NAMALWA (cell line): ENCODE results near the gene ITGBL1.

Experiments
- DNase-seq: peaks from one replicate; pipeline ENCODE4 v3.0.0-alpha.2; 2015; ENCODE audit warnings: low spot score

Gene ITGBL1

DNA sequence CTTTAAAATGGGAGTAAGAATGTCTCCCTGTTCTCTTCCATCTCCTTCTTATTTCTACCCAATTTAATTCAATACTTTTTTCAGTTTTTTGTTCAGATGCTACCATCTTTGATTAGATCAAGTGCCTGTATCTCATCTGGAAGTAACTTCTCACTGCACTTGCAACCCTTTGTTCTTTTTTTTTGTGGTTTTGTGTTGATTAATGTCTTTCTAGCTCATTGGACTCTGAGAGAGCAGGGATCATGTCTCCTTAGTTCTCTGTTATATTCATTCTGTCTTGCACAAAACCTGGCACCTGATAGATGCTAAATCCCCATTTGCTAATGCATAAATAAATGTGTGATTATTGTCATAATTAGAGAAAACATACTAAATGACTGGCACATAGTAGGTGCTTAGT, 834 bp upstream of the ITGBL1 start:
- DNase-seq, result no peak

DNA sequence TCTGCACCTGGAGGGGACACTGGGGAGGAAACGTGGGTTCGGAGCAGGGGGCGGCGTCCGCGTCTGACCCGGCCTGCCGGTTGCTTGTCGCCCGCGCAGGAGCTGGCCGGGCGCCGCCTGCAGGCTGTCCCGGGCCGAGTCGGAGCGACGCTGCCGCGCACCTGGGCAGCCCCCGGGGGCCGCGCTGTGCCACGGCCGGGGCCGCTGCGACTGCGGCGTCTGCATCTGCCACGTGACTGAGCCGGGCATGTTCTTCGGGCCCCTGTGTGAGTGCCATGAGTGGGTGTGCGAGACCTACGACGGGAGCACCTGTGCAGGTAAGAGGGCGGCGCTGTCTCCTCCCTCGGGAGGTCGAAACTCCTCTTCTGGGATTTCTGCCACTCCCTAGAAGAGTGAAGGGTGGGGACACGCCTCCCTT, 1.3 kb downstream of the ITGBL1 start:
- no peak for DNase-seq

DNA sequence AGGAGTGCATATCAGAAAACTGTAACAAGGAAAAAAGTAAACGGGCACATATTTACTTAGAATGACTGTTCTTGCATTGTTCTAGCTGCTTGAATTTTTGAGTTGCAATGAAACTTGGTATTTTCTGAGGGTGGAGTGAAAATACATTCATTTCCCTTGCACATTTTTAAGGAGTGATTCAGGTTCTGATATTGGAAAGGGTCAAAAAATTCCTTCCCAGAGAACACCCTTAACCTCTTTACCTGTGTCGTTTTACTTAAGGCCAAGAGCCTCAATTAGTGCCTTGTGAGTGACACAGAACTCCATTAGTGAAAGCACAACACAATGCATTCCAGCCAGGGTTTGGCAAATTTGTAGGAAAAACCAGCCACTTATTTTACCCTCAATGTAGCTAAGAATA, 2.3 kb downstream of the ITGBL1 start:
- no peak for DNase-seq

DNA sequence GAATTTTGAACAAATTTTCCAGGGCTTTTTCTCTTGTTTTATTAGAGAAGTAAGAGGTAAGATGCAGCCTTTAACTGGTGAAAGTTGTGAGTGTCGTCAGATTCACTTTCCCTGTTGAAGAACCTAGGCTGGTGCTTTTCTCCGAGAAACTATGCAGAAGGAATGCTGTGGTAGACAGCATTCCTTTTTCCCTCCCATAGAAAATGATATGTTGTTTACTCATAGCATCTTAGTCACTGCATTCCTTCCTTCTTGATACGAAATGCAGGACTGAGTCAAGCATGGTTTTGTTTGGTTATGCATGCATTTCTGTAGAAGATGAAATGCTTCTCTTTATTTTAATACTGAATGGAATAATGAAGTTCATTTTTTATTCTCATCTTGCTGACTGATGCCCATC, 3.4 kb downstream of the ITGBL1 start:
- no peak for DNase-seq

GRCh38 chr13:101457176-101457575, 4.7 kb downstream of the ITGBL1 start:
- no peak for DNase-seq

DNA sequence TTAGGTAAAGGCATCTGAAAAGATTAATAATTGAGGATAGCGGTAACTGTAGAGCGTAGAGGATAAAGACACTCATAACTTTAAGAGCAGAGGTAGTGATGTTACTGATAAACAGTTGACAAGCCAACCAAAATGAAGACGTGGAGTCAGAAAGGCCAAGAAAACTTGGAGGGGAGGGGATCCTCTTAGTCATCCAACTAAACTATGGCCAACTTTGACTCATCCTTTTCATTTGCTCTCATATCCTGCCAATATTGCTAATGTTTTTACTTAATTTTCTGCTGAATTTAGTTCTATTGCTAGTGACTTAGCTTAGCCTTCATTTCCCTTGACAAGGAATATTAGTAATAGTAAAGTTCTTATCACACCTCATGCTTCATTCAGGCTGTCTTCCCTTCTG, 13.4 kb downstream of the ITGBL1 start:
- no peak for DNase-seq

DNA sequence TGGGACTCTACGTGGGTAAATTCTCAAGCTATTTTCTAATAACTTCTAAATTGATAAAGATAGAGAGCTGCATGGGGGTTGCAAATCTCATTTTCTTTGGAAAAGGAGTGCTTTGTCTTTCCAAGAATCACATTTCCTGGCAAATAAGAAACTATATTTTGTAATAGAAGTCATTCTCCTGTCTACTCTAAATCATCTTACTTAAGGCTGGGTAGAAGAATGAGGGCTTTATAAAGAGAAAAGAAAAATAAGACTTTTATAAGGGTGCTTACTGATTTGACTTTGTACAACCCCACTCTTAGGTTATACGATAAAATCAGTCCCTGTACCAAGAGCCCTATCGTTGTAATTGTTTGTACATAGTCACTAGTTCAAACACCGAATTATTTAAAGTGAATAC, 14.9 kb downstream of the ITGBL1 start:
- DNase-seq, result no peak

- no peak for DNase-seq
Observed at GRCh38 chr13:101473458-101473857, 21.0 kb downstream of the ITGBL1 start.

DNA sequence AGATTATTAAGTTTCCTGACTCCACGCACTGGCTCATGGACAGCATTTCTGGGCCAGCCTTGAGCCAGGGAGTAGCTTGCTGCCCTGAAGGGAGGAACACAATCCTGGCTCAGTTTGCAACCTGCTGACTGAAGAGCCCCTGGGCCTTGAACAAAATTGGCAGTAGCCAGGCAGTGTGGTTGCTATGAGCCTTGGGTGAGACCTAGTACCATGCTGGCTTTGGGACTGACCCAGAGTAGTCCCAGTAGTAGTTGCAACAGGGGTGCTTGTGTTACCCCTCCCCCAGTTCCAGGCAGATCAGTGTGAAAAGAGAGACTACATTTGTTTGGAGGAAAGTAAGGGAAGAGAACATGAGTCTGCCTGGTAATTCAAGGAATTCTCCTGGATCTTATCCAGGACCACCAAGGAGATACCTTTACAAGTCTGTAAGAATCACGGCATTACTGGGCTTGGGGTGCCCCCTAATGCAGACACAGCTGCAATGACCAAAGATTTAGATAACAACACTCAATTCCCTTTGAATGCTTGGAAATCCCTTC, 22.0 kb downstream of the ITGBL1 start:
- no peak for DNase-seq

GRCh38 chr13:101475536-101475935, 23.1 kb downstream of the ITGBL1 start:
- no peak for DNase-seq

DNA sequence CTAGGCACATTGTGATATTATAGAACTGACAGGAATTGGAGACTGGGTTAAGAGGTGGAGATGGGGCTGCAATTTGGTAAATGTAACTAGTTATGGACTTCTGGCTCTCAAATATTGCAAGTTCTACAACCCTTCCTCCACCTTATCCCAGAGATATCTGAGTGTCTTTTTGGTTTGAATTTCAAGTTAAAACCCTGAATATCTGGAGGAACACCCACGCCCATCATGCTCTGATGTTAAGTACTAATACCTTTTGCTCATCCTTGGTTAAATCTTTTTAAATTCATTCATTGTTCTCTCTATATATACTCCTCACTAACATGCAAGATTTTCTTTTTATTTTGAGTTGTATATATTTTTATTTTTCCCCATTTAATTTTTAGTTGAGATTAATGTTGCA, 28.9 kb downstream of the ITGBL1 start:
- no peak for DNase-seq

DNA sequence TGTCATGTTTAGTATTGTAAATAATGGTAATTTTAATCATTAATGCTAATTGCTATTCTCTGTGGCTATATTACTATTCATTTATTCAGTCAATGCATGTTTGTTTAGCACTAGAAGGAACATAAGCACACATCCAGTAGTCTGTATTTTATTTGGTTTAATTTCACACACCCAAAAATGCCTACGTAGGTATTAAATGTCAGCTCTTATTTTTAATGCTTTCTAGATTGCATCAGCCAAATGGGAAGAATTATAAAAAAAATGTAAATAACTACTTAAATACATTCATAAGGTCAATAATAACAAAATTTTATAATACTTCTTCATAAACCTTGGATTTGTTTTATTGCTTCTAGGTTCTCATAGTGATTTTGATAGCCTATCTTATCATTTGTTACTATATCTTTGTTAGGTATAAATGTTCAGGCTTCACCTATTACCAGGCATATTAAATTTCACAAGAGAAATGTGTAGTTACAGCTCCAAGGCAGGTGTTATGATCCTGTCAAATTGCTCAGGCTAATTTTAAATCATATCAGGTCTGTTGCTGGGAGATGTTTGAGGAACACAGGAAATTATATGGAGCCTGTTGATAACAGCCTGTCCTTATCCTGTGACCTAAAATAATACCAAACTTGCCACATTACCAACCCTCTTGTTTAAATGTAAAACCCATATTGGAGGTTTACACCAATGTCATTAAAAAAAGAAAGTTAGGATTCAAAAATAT, 34.4 kb downstream of the ITGBL1 start:
- no peak for DNase-seq

DNA sequence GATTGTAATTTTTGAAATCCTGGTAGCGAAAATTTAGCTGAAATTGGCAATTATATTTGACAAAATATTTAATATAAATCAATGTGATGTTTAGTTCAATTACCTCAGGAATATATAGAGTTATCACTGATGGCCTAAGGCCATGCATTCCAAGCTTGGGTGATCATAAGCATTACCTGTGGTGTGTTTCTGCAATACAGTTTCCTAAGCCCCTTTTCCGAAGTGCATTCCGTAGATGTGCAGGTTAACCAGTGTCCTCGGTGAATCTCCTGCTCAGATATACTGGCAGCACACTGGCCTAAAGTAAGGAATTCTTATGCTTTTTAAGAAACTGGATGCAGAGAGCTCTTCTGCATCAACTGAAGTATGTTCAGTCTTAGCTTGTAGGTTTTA, 35.0 kb downstream of the ITGBL1 start:
- DNase-seq, result no peak

DNA sequence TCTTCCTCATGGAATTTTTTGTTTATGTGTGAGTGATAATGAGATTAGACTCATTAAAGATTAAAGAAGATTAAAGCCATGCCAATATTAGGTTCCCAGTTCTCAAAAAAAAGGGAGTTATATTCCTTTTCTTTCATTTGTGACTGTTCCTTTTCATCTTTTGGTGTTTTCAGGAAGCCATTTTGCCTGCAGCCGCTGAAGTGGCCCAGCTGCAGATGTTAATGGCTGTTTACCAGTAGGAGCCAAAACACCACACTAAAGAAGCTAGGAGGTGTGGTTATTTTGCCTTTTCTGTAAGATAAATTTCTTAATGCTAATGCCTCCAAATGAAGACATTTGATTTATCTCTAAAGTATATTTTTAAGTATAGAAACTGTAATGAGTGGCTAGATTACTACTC, 36.3 kb downstream of the ITGBL1 start:
- no peak for DNase-seq

DNA sequence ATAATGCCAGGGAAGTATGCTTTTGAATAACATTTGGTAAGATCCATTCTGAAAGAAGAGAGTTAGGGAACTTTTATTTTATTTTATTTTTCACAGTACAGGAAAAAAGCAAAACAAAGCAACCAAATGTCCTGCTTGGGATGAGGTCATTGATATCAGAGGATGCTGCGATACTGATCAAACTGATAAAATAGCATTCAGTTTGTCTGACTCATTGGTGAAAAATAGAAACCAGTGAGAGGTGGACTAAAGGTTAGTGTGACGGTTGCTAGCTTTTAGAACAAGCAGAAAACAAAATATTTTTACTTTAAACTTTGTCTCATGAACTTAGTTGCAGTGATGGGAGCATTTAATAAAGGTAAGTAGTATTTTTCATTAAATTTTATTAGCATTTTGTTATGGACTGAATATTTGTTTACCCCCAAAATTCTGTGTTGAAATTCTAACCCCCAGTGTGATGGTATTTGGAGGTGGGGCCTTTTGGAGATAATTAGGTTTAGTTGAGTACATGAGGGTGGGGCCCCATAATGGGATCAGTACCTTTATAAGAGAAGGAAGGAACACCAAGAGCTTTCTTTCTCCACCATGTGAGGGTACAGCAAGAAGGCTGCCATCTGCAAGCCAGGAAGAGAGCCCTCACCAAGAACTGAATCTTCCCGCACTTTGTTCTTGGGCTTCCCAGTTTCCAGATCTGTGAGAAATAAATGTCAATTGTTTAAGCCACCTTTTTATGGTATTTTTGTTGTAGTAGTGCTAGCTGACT, 37.3 kb downstream of the ITGBL1 start:
- DNase-seq, result no peak

DNA sequence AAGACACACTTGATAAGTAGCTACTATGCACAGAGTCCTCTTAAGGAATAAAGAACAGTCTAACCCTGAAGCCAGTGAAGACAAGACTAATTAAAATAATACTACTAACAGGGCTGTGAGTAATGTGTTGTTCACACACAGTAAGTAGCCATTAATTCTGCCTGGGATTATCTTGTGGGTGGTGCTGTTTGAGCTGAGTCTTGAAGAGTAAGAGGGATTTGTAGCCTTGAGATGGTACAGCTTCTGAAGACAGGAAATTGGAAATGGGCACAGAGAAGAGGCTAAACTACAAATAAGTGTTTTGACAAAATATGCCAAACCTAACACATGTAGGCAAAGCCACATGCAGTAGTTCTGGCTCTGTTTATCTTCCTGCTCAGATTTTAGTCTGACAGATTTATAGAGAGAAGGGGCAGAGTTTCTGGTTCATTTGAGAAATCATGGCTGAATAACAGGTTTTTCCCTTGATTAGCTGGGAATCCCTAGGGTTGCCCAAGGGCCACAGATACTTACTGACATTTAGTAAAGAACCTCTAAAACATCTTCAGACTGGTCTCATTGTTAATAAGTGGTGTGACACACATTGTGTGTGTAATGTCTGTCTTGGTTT, 38.0 kb downstream of the ITGBL1 start:
- no peak for DNase-seq

GRCh38 chr13:101492251-101492910, 39.9 kb downstream of the ITGBL1 start:
- no peak for DNase-seq

DNA sequence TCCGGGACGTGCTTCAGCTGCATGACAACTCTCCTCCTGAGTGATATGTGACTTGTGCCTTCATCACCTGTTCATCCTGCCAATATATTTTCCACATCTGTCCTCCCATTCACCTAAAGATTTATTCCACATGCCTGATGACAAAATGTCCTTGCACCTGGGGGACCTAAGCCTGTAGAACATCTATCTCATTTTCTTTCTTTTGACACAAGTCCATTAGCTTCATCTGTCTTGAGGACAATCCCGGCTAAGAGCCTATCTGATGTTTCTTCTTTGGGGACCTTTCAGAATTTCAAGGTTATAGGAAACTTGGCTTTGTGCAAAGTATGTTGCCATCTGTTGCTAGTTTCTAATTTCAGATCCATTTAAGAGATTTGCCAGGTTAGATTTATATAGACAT, 41.1 kb downstream of the ITGBL1 start:
- DNase-seq, result no peak

DNA sequence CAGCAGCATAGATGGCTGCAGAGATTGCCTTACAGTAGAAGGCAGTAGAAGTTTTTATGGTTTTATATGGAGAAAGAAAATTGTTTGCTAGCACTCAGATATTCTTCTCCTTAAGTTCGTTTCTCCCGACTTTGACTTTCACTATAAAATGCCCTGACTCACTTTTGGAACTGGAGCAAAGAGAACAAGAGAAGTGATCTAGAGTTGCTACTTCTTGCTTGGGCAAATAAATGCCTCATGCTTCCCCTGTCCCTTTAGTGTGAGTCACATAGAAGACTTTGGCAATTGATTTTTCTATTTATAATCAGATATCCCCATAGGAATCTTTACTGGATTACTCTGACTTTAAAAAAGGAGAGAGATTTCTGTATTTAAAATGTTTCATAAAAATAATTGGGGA, 46.9 kb downstream of the ITGBL1 start:
- DNase-seq, result no peak

DNA sequence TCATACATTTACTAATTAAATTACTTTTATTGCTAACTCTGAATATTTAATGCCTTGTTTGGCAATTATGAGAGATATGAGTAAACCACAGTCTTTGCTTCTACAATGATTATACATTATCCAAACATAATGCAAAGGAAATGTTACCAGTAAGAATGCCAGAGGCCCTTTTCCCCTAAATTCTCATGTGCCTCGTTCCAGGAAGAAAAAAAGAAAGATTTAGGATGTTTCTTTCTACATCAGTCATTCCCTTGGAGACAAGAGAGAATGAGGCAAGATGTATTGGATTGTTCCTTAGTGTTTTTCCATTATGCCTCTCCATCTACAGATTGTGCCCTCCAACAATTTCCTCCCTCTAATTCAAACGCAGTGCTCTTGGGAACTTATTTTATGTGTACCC, 50.1 kb downstream of the ITGBL1 start:
- no peak for DNase-seq

DNA sequence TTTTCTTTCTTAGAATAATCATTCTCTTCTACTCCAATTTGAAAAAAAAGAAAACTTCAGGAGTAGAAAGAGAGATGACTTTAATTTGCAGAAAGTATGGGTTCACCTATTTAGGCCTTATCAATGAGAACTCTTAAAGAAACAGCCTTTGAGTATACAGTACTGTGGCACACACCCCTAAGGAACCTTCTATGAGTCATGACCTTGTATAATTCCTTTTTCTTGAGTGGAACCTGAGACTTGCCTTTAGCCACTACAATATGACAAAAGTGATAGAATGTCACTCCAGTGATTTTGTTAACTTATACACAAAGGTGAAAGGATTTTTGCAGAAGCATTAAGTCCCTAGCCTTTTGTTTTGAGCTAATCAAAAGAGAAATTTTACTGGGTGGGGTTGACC, 58.7 kb downstream of the ITGBL1 start:
- DNase-seq, result no peak

DNA sequence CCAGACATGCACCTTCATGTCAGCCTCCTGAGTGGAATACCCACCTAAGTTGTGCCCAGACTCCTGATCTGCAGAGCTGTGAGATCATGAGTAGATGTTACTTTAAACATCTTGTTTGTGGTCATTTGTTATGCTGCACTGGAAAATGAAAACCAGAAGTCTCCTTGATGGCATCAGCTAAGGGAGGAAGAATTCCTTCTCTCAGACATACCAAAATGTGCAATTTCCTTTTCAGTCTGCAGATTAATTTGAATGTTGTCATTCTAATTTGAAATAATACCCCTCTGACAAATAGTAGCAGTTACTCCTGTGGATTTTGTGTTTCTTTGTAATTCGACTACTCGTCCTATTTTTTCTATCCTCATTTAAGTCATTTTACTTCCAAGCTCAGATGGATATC, 59.3 kb downstream of the ITGBL1 start:
- no peak for DNase-seq

- DNase-seq, result no peak
Observed at GRCh38 chr13:101512650-101513049, 60.2 kb downstream of the ITGBL1 start.
